UCSD-AML1 (cell line): ENCODE measurements around the gene TOP1.

Experiments
- DNase-seq: peaks from one replicate; lab custom pipeline; 2025; ENCODE audit not compliant: unreplicated experiment; lab: John Stamatoyannopoulos, UW

Gene TOP1

DNA sequence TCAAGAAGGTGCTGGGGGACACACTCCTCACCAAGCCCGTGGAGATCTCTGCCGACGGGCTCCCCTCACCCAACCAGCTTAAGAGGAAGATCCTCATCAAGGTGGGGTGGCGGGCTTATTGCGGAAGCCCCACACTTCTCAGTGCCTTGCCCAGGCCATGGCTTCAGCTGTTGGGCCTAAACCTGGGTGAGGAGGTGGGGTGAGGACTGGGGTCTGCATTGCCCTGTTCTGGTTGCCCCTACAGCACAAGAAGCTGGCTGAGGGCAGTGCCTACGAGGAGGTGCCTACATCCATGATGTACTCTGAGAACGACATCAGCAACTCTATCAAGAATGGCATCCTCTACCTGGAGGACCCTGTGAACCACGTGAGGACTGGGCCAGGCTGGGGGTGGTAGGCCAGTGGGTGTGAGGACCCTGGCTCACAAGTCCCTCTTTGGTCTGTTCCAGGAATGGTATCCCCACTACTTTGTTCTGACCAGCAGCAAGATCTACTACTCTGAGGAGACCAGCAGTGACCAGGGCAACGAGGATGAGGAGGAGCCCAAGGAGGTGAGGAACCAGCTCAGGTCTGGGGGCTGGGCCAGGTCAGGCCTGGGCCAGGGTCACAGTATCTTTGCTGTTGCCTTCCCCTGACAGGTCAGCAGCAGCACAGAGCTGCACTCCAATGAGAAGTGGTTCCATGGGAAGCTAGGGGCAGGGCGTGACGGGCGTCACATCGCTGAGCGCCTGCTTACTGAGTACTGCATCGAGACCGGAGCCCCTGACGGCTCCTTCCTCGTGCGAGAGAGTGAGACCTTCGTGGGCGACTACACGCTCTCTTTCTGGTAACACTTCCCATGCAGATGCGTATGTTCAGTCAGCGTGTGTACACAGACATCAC, 136.6 kb downstream of the TOP1 start:
- no peak for DNase-seq

DNA sequence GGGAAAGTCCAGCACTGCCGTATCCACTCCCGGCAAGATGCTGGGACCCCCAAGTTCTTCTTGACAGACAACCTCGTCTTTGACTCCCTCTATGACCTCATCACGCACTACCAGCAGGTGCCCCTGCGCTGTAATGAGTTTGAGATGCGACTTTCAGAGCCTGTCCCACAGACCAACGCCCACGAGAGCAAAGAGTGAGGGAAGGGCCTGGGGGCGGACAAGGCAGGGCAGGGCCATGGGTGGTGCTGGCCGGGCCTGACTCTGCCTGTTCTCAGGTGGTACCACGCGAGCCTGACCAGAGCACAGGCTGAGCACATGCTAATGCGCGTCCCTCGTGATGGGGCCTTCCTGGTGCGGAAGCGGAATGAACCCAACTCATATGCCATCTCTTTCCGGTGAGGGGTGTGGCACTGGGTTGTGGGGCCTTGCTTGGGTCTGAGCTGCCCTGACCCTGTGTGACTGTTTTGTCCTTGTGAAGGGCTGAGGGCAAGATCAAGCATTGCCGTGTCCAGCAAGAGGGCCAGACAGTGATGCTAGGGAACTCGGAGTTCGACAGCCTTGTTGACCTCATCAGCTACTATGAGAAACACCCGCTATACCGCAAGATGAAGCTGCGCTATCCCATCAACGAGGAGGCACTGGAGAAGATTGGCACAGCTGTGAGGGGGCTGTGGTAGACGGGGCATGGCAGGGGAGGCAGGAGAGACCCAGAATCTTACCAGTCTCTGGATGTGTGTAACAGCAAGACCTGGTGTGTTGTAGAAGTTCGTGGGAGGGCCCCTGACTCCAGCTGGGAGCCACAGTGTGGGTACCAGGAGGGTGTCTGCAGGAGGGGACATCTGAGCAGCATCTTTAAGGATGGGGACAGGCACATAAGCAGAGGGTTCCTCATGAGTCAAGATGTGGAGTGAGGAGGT, 137.8 kb downstream of the TOP1 start:
- no peak for DNase-seq

DNA sequence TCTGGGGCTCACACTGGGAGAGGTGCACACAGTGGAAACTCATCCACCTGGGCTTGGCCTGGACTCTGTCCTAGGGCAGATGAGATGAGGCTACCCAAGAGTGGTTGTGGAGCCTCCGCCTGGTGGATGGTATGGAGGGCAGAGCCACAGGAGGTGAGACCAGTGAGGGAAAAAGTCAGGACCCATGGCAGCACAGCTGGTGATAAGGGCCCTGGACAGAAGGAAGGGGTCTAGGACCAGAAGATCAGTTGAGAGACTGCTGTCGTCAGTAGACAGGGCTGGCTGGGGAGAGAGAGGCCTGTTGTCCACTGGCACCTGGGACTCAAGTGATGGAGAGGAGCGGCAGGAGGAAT, 138.5 kb downstream of the TOP1 start:
- DNase-seq, result no peak

DNA sequence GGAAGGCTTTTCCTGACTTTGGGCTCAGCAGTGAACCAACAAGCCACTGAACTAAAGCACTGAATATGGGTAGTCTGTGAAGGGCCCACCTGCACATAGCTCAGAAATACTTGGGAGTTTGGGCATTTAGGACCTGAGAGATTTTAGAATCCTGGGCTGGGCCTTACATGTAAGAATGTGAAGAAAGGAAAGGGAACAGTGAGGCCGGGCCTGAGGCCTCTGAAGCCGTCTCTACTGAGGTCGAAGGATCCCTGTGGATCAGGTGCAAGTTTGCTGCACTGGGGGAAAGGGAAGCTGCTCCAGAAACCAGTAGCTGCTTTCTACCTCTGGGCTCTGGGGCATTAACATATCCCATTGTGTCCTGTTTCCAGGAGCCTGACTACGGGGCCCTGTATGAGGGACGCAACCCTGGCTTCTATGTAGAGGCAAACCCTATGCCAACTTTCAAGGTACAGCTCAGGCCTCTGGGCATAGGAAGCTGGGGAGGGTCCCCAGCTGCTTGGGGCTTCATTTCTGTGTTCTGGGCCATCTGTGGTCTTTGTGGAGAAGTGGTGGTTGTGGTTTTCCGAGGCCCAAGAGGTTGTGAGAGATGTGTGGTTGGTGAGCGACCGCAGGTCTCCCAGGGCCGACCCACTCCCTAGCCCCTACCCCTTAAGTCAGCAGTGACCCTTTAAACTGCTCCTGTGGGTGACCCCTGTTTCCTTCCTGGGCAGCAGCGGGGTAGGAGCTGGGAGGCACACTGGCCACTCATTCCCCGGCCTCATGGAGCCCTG, 139.0 kb downstream of the TOP1 start:
- peak; percentile 71 for DNase-seq

DNA sequence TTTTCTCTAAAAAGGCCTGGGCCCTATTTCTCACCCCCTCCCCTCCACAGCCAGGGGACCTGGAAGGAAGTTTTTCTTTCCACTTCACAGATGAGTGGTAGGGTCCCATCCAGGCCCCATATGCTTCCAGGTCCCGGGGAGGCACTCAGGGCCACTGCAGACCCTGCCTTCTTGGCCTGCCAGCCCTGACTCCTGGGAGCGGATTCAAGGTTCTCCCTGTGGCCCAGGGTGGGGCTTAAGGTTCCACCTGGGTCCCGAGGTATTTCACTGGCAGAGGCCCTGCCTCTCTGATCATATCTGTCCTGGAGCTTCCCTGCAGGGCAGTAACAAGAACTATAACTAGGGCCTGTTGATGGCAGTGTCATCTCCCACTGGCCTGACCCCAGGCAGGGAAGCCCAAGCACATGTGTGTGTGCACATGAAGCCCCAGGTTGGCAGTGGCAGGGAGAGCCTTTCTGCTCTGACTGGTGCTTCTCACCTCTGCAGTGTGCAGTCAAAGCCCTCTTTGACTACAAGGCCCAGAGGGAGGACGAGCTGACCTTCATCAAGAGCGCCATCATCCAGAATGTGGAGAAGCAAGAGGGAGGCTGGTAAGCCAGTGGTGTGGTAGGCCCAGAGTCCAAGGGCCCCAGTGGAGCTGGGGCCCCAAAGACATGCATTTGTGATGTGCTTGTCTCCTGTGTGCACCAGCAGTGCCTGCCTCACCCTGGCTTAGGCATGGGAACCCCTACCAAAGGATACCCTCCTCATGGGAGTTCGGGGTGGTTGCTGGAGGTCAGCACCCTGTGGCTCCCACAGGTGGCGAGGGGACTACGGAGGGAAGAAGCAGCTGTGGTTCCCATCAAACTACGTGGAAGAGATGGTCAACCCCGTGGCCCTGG, 139.9 kb downstream of the TOP1 start:
- no peak for DNase-seq

DNA sequence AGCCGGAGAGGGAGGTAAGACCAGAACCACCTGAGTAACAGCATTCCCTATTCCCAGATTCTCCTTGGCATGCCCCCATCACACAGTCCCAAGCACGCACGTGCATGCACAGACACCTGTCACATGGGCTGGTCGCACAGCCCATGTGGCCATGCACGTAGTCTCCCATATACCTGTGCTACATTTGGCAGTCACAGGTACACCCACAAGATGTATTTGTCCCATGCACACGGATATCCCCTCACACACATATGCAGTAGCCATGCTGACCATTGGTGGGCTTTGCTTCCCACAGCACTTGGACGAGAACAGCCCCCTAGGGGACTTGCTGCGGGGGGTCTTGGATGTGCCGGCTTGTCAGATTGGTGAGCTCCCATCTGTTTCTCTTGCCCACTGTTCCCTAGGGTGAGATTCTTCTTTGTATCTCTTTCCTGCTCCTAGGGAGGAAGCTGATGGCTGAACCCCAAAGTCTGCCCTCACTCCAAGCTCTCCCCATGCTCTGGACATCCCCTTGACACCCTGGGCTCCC, 140.6 kb downstream of the TOP1 start:
- no peak for DNase-seq

DNA sequence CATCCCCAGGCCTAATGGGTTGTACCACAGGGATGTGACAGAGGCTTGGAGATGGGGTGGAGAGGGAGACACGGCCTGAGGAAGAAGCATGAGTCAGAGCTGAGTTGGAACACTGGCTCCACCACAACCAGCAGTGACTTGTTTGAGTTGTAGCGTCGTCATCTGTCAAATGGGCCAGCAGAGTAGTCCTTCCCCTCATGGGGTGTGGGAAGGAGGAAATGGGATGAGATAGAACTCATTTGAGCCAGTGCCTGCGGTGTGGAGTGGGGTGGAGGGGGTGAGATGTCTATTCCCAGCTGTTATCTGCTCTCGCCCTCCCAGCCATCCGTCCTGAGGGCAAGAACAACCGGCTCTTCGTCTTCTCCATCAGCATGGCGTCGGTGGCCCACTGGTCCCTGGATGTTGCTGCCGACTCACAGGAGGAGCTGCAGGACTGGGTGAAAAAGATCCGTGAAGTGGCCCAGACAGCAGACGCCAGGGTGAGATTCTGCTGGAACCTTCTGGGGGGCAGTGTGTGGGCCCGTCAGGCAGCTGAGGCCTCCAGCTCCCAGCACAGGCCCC, 141.2 kb downstream of the TOP1 start:
- no peak for DNase-seq

DNA sequence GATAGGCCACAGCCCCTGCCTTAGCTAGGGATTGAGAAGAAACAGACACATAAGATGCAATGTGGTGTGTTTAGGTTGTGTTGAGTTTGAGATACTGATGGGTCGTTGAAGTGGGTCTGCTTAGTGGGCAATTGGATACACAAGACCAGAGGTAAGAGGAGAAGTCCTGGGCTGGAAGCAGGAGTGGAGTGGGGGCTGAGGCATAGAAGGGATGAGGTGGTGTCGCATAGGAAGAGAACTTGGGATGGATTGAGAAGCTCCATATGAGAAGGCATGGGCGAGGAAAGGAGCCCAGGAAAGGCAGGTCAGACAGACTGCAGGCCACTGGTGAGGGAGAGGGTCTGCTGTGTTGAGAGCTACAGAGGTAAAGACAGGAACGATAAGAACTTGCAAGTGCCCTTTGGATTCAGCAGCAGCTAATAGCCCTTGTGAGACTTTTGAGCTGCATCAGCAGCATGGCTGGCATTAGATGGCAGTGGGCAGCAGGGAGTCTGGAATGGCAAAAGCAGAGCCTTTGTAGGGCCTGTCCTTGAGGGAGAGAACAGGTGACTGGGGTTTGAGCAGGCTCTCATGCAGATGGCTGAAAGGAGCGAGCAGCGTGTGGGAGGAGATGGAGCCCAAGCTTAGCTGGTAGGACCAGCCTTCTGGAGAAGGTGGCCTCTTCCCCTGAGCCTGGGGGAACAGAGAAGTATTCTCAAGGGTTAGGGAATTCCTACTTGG, 141.9 kb downstream of the TOP1 start:
- no peak for DNase-seq

DNA sequence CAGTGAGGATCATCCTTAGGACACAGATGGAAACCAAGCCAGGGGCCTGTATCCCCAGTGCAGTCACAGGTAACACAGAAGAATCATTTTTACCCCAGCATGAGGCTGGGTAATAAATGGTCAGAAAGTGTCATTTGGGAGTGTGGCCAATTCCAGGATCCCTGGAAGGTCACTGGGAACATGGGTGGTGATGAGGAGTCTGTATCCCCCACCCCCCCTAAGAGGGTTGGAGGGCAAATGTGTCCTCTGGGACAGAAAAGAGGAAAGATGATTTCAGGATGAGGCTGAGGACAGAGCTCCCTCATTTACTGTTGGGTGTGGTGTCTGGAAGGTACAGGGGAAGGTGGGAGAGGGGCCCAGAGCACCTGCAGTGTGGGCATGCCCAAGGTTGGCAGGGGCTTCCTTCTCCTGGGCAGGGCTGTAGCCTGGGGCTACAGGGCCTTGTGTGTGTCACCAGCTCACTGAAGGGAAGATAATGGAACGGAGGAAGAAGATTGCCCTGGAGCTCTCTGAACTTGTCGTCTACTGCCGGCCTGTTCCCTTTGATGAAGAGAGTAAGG, 143.2 kb downstream of the TOP1 start:
- DNase-seq, result no peak

DNA sequence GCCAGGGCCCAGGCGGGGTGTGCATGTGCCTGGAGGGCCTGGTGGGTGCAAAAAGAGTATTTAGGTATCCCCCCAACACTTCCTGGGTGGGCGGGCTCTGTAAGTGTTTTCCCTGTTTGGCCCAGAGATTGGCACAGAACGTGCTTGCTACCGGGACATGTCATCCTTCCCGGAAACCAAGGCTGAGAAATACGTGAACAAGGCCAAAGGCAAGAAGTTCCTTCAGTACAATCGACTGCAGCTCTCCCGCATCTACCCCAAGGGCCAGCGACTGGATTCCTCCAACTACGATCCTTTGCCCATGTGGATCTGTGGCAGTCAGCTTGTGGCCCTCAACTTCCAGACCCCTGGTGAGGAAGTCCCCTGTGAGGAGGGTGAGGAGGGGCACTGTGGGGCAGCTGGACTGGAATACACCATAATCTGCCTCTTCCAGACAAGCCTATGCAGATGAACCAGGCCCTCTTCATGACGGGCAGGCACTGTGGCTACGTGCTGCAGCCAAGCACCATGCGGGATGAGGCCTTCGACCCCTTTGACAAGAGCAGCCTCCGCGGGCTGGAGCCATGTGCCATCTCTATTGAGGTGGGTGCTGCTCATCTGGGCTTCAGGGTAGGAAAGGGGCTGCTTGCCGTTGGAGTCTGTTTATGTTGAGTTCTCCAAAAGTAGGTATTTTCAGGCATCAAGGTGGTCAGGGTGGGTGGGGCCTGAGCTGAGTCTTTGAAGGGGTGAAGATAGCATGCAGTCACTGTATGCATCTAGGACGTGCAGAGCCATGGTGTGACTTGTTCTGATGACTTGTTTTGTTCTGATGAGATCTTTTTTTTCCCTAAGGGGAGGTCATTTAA, 143.9 kb downstream of the TOP1 start:
- no peak for DNase-seq

DNA sequence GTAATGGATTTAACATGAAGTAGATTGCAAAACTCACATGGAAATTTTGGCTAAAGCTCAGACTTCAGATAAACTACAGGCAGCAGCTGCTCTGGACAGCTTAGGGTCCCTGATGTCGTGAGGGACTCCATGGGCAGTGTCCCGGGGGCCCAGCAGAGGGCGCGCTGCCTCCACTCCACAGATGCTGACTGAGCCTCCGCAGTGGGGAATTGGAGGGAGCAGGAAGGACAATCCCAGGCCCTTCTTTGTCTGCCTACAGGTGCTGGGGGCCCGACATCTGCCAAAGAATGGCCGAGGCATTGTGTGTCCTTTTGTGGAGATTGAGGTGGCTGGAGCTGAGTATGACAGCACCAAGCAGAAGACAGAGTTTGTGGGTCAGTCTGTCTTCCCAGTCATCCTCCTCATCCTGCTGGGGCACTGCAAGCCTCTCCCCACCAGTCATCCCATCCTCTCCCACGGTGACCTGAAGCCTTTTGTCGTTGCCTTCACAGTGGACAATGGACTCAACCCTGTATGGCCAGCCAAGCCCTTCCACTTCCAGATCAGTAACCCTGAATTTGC, 144.6 kb downstream of the TOP1 start:
- peak; percentile 75 for DNase-seq

DNA sequence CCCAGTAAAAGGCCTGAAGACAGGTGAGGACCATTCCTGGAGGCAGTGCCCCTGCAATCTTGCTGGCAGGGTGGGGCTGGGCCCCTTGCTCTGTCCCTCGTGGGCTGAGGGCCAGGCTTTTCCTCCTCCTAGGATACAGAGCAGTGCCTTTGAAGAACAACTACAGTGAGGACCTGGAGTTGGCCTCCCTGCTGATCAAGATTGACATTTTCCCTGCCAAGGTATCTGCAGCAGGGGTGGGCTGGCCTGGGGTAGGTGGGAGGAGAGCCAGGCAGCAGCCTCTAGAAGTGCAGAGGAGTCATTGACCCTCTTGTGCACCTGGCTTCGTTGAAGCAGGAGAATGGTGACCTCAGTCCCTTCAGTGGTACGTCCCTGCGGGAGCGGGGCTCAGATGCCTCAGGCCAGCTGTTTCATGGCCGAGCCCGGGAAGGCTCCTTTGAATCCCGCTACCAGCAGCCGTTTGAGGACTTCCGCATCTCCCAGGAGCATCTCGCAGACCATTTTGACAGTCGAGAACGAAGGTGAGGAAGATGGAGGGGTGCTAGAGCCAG, 145.2 kb downstream of the TOP1 start:
- no peak for DNase-seq
